Liver (tissue), 9 donors: ENCODE measurements around the gene GDPD5. TPM values are rescaled to one million over a fixed set of nuclear protein-coding genes. Genes with fewer than 3 reads are reported as not detected.

Experiments
- DNase-seq: peaks from one replicate; pipeline ENCODE4 v3.0.0-alpha.2; 2017; ENCODE audit warnings: low spot score
- H3K27ac ChIP-seq, 2 donors: one replicate each; pipeline ENCODE4 v1.7.0; 2013; ENCODE audit warnings: inconsistent platforms in 2 of 2, low read length in 2 of 2, control low read depth in 1 of 2, low read depth in 1 of 2, mild to moderate bottlenecking in 1 of 2
- H3K27me3 ChIP-seq, 4 donors: one replicate each; pipeline versions ENCODE4 v1.6.1 to v1.7.0; 2013; ENCODE audit warnings: low read length in 3 of 4, inconsistent platforms in 1 of 4, mild to moderate bottlenecking in 1 of 4, moderate library complexity in 1 of 4; ENCODE audit not compliant: control insufficient read depth in 4 of 4, insufficient read depth in 4 of 4
- H3K36me3 ChIP-seq, 4 donors: one replicate each; pipeline versions ENCODE4 v1.6.1 to v1.7.0; 2013; ENCODE audit warnings: low read length in 3 of 4, mild to moderate bottlenecking in 3 of 4, low read depth in 1 of 4, moderate library complexity in 1 of 4; ENCODE audit not compliant: control insufficient read depth in 4 of 4, insufficient read depth in 3 of 4
- H3K4me1 ChIP-seq, 4 donors: one replicate each; pipeline versions ENCODE4 v1.6.1 to v1.7.0; 2013; ENCODE audit warnings: low read length in 3 of 4, mild to moderate bottlenecking in 3 of 4, moderate library complexity in 1 of 4; ENCODE audit not compliant: control insufficient read depth in 4 of 4, insufficient read depth in 4 of 4
- H3K4me3 ChIP-seq, 3 donors: one replicate each; pipeline versions ENCODE4 v1.6.1 to v1.7.0; 2013; ENCODE audit warnings: low read length in 3 of 3, control low read depth in 1 of 3, low read depth in 1 of 3, mild to moderate bottlenecking in 1 of 3
- H3K9ac ChIP-seq, 2 donors: one replicate each; pipeline ENCODE4 v1.7.0; 2013; ENCODE audit warnings: low read length in 2 of 2, mild to moderate bottlenecking in 2 of 2, moderate library complexity in 2 of 2, control low read depth in 1 of 2, low read depth in 1 of 2
- H3K9me3 ChIP-seq, 4 donors: one replicate each; pipeline versions ENCODE4 v1.6.1 to v1.7.0; 2013; ENCODE audit warnings: low read length in 3 of 4; ENCODE audit not compliant: control insufficient read depth in 4 of 4
- ATF3 ChIP-seq: IDR thresholded peaks from 2 replicates; pipeline ENCODE4 v1.6.1; 2016; ENCODE audit warnings: antibody characterized with exemption
- EGR1 ChIP-seq, 2 donors: IDR thresholded peaks; 2 replicates each; pipeline ENCODE4 v1.6.1; 2016 to 2018; ENCODE audit warnings: antibody characterized with exemption in 2 of 2, low read depth in 2 of 2
- FOXA1 ChIP-seq: IDR thresholded peaks from 2 replicates; pipeline ENCODE4 v1.6.1; 2016; ENCODE audit warnings: antibody characterized with exemption
- FOXA2 ChIP-seq: IDR thresholded peaks from 2 replicates; pipeline ENCODE4 v1.6.1; 2016; ENCODE audit warnings: antibody characterized with exemption
- GABPA ChIP-seq, 2 donors: IDR thresholded peaks in 1 of 2; conservative IDR thresholded peaks in 1 of 2; 2 replicates each; pipeline ENCODE4 v1.6.1; 2016; ENCODE audit warnings: antibody characterized with exemption in 2 of 2, mild to moderate bottlenecking in 1 of 2, moderate library complexity in 1 of 2
- HNF4A ChIP-seq, 2 donors: conservative IDR thresholded peaks; 2 replicates each; pipeline ENCODE4 v1.6.1; 2016; ENCODE audit warnings: antibody characterized with exemption in 2 of 2, mild to moderate bottlenecking in 2 of 2
- JUND ChIP-seq, 2 donors: IDR thresholded peaks; 2 replicates each; pipeline ENCODE4 v1.6.1; 2016; ENCODE audit warnings: antibody characterized with exemption in 2 of 2
- MAX ChIP-seq: IDR thresholded peaks from 2 replicates; pipeline ENCODE4 v1.6.1; 2016; ENCODE audit warnings: antibody characterized with exemption
- NR2F2 ChIP-seq: IDR thresholded peaks from 2 replicates; pipeline ENCODE4 v1.6.1; 2016; ENCODE audit warnings: antibody characterized with exemption
- RAD21 ChIP-seq, 2 donors: IDR thresholded peaks; 2 replicates each; pipeline ENCODE4 v1.6.1; 2016; ENCODE audit warnings: antibody characterized with exemption in 2 of 2, mild to moderate bottlenecking in 2 of 2
- REST ChIP-seq: IDR thresholded peaks from 2 replicates; pipeline ENCODE4 v1.6.1; 2016; ENCODE audit warnings: antibody characterized with exemption, mild to moderate bottlenecking
- RXRA ChIP-seq, 2 donors: IDR thresholded peaks; 2 replicates each; pipeline ENCODE4 v1.6.1; 2017 to 2018; ENCODE audit warnings: antibody characterized with exemption in 2 of 2, mild to moderate bottlenecking in 1 of 2
- TAF1 ChIP-seq: conservative IDR thresholded peaks from 2 replicates; pipeline ENCODE4 v1.6.1; 2016; ENCODE audit warnings: antibody characterized with exemption, mild to moderate bottlenecking
- ZBTB33 ChIP-seq: IDR thresholded peaks from 2 replicates; pipeline ENCODE4 v1.6.1; 2016; ENCODE audit warnings: antibody characterized with exemption
- WGBS: extraction: QIAGEN DNeasy Blood & Tissue Kit; methylation state at CpG from one replicate; pipeline ENCODE4 v1.1.7; 2013; 5-methylcytosine and 5-hydroxymethylcytosine counted together
- polyA plus RNA-seq, 2 donors: library from polyadenylated mRNA; stranded (reverse) in 1 of 2; unstranded in 1 of 2; fragments of 200-250 nt in 1 of 2; fragments of >200 nt in 1 of 2; fragmentation: Nextera tagmentation in 1 of 2; extraction: Ambion mirVana in 1 of 2; gene quantifications; one replicate each; pipeline versions ENCODE4 v1.2.1 to v1.2.3, GENCODE V29; 2013 to 2015
- total RNA-seq, 2 donors: library from RNA; depleted of rRNA; stranded (reverse); fragments of >200 nt; gene quantifications; one replicate each; pipeline ENCODE4 v1.2.3, GENCODE V29; 2014
- donor health status: healthy.
- donor health status: healthy.
- donor health status: healthy.
- donor health status: healthy.
- donor health status: healthy.

The GDPD5 gene
- total and polyA plus RNA-seq, 4 donors: 3.0 to 22.8 (median 4.2) TPM

DNA sequence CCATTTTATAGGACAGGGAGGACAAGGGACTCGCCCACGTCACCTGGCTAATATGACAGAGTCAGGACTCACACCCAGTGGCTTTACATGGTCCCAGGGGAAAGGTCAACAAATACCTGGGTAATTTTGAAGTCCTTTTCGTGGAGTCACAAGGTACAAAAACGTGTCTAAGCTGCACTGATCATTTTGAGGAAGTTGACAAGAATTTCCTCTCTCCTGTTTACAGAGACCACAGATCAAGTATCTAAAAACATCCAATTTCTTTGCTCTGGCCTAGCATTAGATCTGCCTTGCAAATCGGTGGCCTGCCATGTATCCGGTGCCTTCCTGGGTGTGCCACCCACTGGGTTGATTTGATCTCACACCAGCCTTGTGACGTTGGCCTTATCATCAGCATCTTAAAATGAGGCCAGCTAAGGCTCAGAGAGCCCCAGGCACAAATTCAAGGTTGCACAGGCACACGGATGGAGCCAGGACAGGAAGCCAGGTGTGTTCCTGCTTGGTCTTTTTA is 17.6 kb downstream of the GDPD5 start:
- H3K4me3 ChIP-seq: no peak overlapping the region
- DNase-seq: no peak
- no peaks in the 10 kb centered on the region for H3K9me3 ChIP-seq
- 67% methylated on average over 8 of the region's 8 CpGs for WGBS
- peaks cover 0 to 3% (median 0%) of the 10 kb centered on the region in 4 donors for H3K4me1 ChIP-seq
- no peaks in the 10 kb centered on the region for H3K27me3 ChIP-seq
- TF ChIP-seq EGR1 (IDR thresholded peaks at IDR 0.05; ENCODE audit: low read depth in 2 of 2): no peak
- no peak for TF ChIP-seq RAD21 (IDR thresholded peaks at IDR 0.05)
- TF ChIP-seq ATF3: no peak
- no peak for TF ChIP-seq GABPA (IDR thresholded peaks at IDR 0.05 in 1 of 2, conservative IDR thresholded peaks at IDR 0.05 in 1 of 2)
- no peak for TF ChIP-seq MAX
- TF ChIP-seq REST: no peak
- TF ChIP-seq JUND (IDR thresholded peaks at IDR 0.05): no peak
- H3K27ac ChIP-seq: no peak overlapping the region
- H3K36me3 ChIP-seq: no peaks in the 10 kb centered on the region
- H3K9ac ChIP-seq: no peak overlapping the region

DNA sequence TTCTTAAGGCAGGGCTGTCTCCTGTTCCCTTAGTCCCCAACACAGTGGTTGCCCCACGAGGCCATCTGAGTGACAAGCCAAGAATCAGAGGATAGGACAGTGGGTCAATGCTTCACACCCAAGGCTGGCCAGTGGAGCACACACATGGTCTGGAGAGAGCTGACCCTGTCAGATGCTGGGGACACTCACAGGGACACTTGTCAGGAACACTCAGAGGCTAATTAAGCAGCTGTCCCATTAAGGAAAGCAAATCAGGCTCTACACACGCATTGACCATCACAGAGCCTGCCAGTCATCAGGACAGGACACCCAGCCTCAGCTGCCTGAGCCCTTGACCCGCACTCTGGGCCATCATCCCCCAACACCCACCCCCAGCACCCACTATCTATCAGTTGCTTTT is 18.2 kb downstream of the GDPD5 start:
- no peak overlapping the region for H3K27ac ChIP-seq
- no peak for DNase-seq
- peaks cover 0 to 3% (median 0%) of the 10 kb centered on the region in 4 donors for H3K4me1 ChIP-seq
- TF ChIP-seq JUND (IDR thresholded peaks at IDR 0.05) (no peak), RXRA (IDR thresholded peaks at IDR 0.05) (no peak), HNF4A (conservative IDR thresholded peaks at IDR 0.05) (no peak), NR2F2 (no peak), TAF1 (no peak), GABPA (IDR thresholded peaks at IDR 0.05 in 1 of 2, conservative IDR thresholded peaks at IDR 0.05 in 1 of 2) (no peak), MAX (no peak), RAD21 (IDR thresholded peaks at IDR 0.05) (no peak)
- no peaks in the 10 kb centered on the region for H3K36me3 ChIP-seq
- H3K9me3 ChIP-seq: no peaks in the 10 kb centered on the region
- H3K9ac ChIP-seq: no peak overlapping the region
- H3K27me3 ChIP-seq: no peaks in the 10 kb centered on the region
- 91% methylated on average over 3 of the region's 3 CpGs for WGBS
- H3K4me3 ChIP-seq: no peak overlapping the region

GRCh38 chr11:75506827-75507226 is 18.9 kb downstream of the GDPD5 start:
- Histone ChIP-seq H3K9ac (no peak overlapping the region), H3K4me1 (peaks cover 0 to 3% (median 0%) of the 10 kb centered on the region in 4 donors), H3K27me3 (no peaks in the 10 kb centered on the region), H3K9me3 (no peaks in the 10 kb centered on the region), H3K27ac (no peak overlapping the region), H3K36me3 (no peaks in the 10 kb centered on the region), H3K4me3 (no peak overlapping the region)
- WGBS: 94% methylated on average over 6 of the region's 6 CpGs
- TF ChIP-seq FOXA1 (no peak), FOXA2 (no peak), JUND (IDR thresholded peaks at IDR 0.05) (no peak), RAD21 (IDR thresholded peaks at IDR 0.05) (no peak), ZBTB33 (no peak), EGR1 (IDR thresholded peaks at IDR 0.05; ENCODE audit: low read depth in 2 of 2) (no peak)
- no peak for DNase-seq
